LHCN-M2 (cell line): ENCODE data around the gene PPM1A. TPM values are rescaled to one million over a fixed set of nuclear protein-coding genes. Genes with fewer than 3 reads are reported as not detected.

ENCODE experiments used
- DNase-seq: peaks from one replicate; pipeline ENCODE4 v3.0.0-alpha.2; 2012; ENCODE audit warnings: low read depth
- polyA plus RNA-seq: library from polyadenylated mRNA; unstranded; fragments of >200 nt; gene quantifications from one replicate; pipeline ENCODE4 v1.2.1, GENCODE V29; 2012; ENCODE audit warnings: missing spikeins
- total RNA-seq: library from RNA; depleted of rRNA; stranded (reverse); fragments of >200 nt; gene quantifications from 2 replicates; pipeline ENCODE4 v1.2.3, GENCODE V29; 2014; rRNA removed

The PPM1A gene
- total RNA-seq = 12.6 and 18.2 TPM in 2 replicates
- polyA plus RNA-seq = 17.0 TPM

GRCh38 chr14:60248697-60249318 is at the start of gene PPM1A:
Gene PPM1A (plus strand): TSS chr14:60249221. CDS start chr14:60282704, 33,483 bp downstream.
- DNase-seq = peak; percentile 91

DNA sequence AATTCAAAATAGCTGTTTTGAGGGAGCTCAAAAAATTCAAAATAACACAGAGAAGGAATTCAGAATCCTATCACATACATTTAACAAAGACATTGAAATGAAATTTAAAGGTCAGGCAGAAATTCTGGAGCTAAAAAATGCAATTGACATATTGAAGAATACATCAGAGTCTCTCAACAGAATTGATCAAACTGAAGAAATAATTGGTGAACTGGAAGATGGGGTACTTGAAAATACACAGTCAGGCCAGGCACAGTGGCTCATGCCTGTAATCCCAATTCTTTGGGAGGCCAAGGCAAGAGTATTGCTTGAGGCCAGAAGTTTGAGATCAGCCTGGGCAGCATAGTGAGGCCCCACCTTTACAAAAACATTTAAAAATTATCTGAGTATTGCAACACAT is 49.7 kb upstream of the PPM1A start:
- no peak for DNase-seq

GRCh38 chr14:60204104-60204842 is 44.7 kb upstream of the PPM1A start:
- DNase-seq = no peak

- DNase-seq = no peak
Measured at GRCh38 chr14:60204843-60205774, 43.9 kb upstream of the PPM1A start.

GRCh38 chr14:60206249-60206670 is 42.8 kb upstream of the PPM1A start:
- no peak for DNase-seq

- DNase-seq = no peak
Measured at GRCh38 chr14:60206837-60207533, 42.0 kb upstream of the PPM1A start.

GRCh38 chr14:60210703-60211102 is 38.3 kb upstream of the PPM1A start:
- no peak for DNase-seq

- DNase-seq = no peak
Measured at GRCh38 chr14:60211153-60211552, 37.9 kb upstream of the PPM1A start.

GRCh38 chr14:60212503-60213371 is 36.3 kb upstream of the PPM1A start:
- DNase-seq = no peak

DNA sequence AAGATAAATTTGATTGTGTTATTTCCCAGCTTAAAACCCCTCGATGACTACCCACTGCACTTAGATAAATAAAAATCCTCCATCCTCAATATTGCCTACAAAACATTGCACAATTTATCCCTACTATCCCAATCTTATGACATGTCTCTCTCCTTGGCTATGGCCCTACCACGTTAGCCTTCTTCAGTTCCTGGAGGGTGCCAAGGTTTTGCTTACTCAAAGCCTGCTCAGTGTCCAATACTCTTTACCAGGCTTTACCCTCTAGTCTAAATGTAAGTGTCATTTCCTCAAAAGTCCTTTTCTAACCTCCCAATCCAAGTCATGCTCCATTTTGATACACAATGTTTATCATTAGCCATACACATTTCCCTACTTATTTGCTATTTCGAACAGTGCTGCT is 35.0 kb upstream of the PPM1A start:
- no peak for DNase-seq

- DNase-seq = no peak
Measured at GRCh38 chr14:60214415-60215126, 34.5 kb upstream of the PPM1A start.

DNA sequence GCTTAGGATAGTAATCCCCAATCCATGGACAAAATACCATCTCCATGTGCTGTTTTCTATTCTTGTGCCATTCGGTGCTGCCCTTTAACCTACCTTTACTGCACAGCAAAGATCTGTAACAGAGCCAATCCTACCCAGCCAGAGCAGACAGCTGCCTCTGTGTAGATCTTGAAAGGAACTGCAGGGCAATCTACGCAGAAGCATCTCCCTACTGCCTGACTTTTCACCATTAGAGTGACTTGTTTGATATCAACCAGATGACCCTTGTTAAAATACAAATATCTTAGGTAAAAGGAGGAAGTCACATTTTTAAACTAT is 33.9 kb upstream of the PPM1A start:
- DNase-seq = no peak

GRCh38 chr14:60215520-60216420 is 33.3 kb upstream of the PPM1A start:
- DNase-seq = no peak

GRCh38 chr14:60217713-60218112 is 31.3 kb upstream of the PPM1A start:
- DNase-seq = no peak

GRCh38 chr14:60220084-60220483 is 28.9 kb upstream of the PPM1A start:
- DNase-seq = no peak

GRCh38 chr14:60220917-60221316 is 28.1 kb upstream of the PPM1A start:
- DNase-seq = no peak

GRCh38 chr14:60221457-60221856 is 27.6 kb upstream of the PPM1A start:
- no peak for DNase-seq

DNA sequence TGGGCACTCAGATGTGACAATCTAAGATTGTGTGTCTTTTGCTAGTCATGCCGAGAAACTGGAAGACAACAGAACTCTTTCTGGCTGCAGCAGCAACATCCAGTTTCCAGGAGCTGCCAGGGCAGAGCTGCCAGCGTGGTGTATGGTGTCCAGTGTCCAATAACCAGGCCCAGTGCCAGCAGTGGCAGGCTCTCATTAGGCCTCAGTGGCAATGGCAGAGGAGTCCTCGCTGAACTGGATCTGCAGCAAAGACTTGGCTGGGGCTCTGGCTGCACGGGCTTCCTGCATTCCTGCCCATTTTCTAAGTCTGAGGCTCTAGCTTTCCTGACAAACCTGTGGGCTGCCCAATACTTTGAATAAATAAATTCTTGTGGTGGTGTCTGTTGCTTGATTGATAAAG is 26.2 kb upstream of the PPM1A start:
- no peak for DNase-seq

- no peak for DNase-seq
Measured at GRCh38 chr14:60225265-60225664, 23.8 kb upstream of the PPM1A start.
